Measurements from ENCODE around the gene C1orf35. TPM values are rescaled to one million over a fixed set of nuclear protein-coding genes. Genes with fewer than 3 reads are reported as not detected.

C1orf35 gene
- total and polyA plus RNA-seq, 2 of the 4 experiments (the other 2 are of a cell fraction), result 4.3 to 13.0 TPM

- H3K4ac ChIP-seq (ENCODE audit: low read depth, low read length), result no peak overlapping the region
- H3K56ac ChIP-seq (ENCODE audit: extremely low read depth, insufficient read depth, low read length), result no peak overlapping the region
- H4K5ac ChIP-seq (ENCODE audit: low read depth, low read length), result no peak overlapping the region
- H3K9me3 ChIP-seq (ENCODE audit: control insufficient read depth, insufficient read depth, low read length), result no peaks in the 10 kb centered on the region
- no TSS peak for BruUV-seq (replicated peaks)
- peaks cover under 1% of the 10 kb centered on the region; the same call in 1 of the 2 replicates for H3K36me3 ChIP-seq (ENCODE audit: control insufficient read depth, insufficient read depth, low read length)
- in situ Hi-C loops (cut with MboI; ENCODE audit: low sequenced_read_pairs), result no loop called here
- no peak overlapping the region for H3K18ac ChIP-seq (ENCODE audit: low read depth, low read length)
- no peak overlapping the region for H2BK15ac ChIP-seq (ENCODE audit: low read depth, low read length)
- no CpG with 5 or more reads among the region's 1 CpG for WGBS, 2 experiments (ENCODE audit: extremely low coverage in 2 of 2, insufficient read length in 1 of 2)
- no peak overlapping the region for H4K8ac ChIP-seq (ENCODE audit: low read depth in 2 of 2, low read length in 2 of 2)
- intact Hi-C loops (cut with micrococcal nuclease), result no loop called here
- POLR2A ChIA-PET (ENCODE audit: unreplicated experiment), result interaction anchor here (0.7 kb wide), 1 partner anchor 22 kb away, joined by 3 read pairs; no protein-coding TSS in a partner anchor
- H3K27me3 ChIP-seq (ENCODE audit: control insufficient read depth, insufficient read depth, low read length), result no peaks in the 10 kb centered on the region
- no peak overlapping the region for H3K9ac ChIP-seq (ENCODE audit: low read depth, low read length)
- CTCF ChIA-PET, result interaction anchor here (1.4 kb wide), 1 partner anchor 18 kb away, joined by 5 read pairs; no protein-coding TSS in a partner anchor
- no peak overlapping the region for H3K4me2 ChIP-seq (ENCODE audit: low read depth, low read length)
- no peaks in the 10 kb centered on the region for H3K9me1 ChIP-seq (ENCODE audit: insufficient read depth, low read length)
- ATAC-seq (ENCODE audit: low read depth) (no peak), DNase-seq (no peak)
- no peak overlapping the region for H2BK5ac ChIP-seq (ENCODE audit: low read depth, low read length, poor library complexity, severe bottlenecking)
- H3K14ac ChIP-seq (replicated peaks; ENCODE audit: low read depth, low read length), result no peak overlapping the region
- H3K79me1 ChIP-seq (ENCODE audit: low read depth in 1 of 2, low read length in 2 of 2), result peaks cover 11 to 30% of the 10 kb centered on the region in 2 experiments; a peak in 3 of 4 replicates
- no peak overlapping the region for H2BK120ac ChIP-seq (ENCODE audit: low read depth, low read length)
- no peak overlapping the region for H4K91ac ChIP-seq (ENCODE audit: insufficient read depth, low read depth, low read length)
- no peak overlapping the region for H3K23ac ChIP-seq (ENCODE audit: low read depth, low read length)
- no peak overlapping the region for H2BK20ac ChIP-seq (ENCODE audit: low read depth, low read length)
- dilution Hi-C loops (cut with HindIII; ENCODE audit: low sequenced_read_pairs, unreplicated experiment), result no loop called here
- no peak overlapping the region for H3K27ac ChIP-seq (ENCODE audit: insufficient read depth, low read length)
- peaks cover 3% of the 10 kb centered on the region for H3K4me1 ChIP-seq (ENCODE audit: control insufficient read depth, insufficient read depth, low read length)
- TF ChIP-seq POLR2A (IDR thresholded peaks at IDR 0.05; ENCODE audit: low read depth, low read length), result no peak
- no peak for TF ChIP-seq RCOR1 (IDR thresholded peaks at IDR 0.05; ENCODE audit: insufficient replicate concordance, low read length)
- no peak for TF ChIP-seq CTCF (conservative IDR thresholded peaks at IDR 0.05; ENCODE audit: low read depth, low read length)
- TF ChIP-seq USF2 (IDR thresholded peaks at IDR 0.05; ENCODE audit: low read depth, low read length), result no peak
- TF ChIP-seq RFX5 (IDR thresholded peaks at IDR 0.05; ENCODE audit: low read depth, low read length), result no peak
- no peak for TF ChIP-seq CEBPB (IDR thresholded peaks at IDR 0.05; ENCODE audit: low read depth, low read length)
- no peak for TF ChIP-seq MXI1 (IDR thresholded peaks at IDR 0.05; ENCODE audit: borderline replicate concordance, low read depth, low read length)
- no peak for TF ChIP-seq CHD1 (IDR thresholded peaks at IDR 0.05; ENCODE audit: low read depth, low read length)
- no peak for TF ChIP-seq RAD21 (IDR thresholded peaks at IDR 0.05; ENCODE audit: low read length)
- no peak for TF ChIP-seq BHLHE40 (IDR thresholded peaks at IDR 0.05; ENCODE audit: low read depth, low read length)
- TF ChIP-seq MAFK (IDR thresholded peaks at IDR 0.05; ENCODE audit: low read depth, low read length), result no peak
- TF ChIP-seq SMC3 (IDR thresholded peaks at IDR 0.05; ENCODE audit: low read depth, low read length), result no peak
- TF ChIP-seq ELK1 (IDR thresholded peaks at IDR 0.05; ENCODE audit: borderline replicate concordance, low read depth, low read length), result no peak
- TF ChIP-seq MAZ (IDR thresholded peaks at IDR 0.05; ENCODE audit: borderline replicate concordance, low read depth, low read length), result no peak
- no peak for TF ChIP-seq FOS (IDR thresholded peaks at IDR 0.05; ENCODE audit: low read depth, low read length)
- no peak for TF ChIP-seq NFE2L2 (IDR thresholded peaks at IDR 0.05; ENCODE audit: low read depth, low read length)
- no peak overlapping the region for H2AK5ac ChIP-seq (ENCODE audit: low read depth, low read length)
- no peak overlapping the region for H2AK9ac ChIP-seq (replicated peaks; ENCODE audit: low read depth, low read length, poor library complexity)
- H3K4me3 ChIP-seq (ENCODE audit: insufficient read depth, low read depth, low read length), result no peak overlapping the region
- H4K20me1 ChIP-seq (ENCODE audit: insufficient read depth, low read length), result no peaks in the 10 kb centered on the region
- no peak overlapping the region for H2AFZ ChIP-seq (replicated peaks; ENCODE audit: low read length, poor library complexity)
These were observed 9.5 kb upstream of the C1orf35 start for GRCh38 chr1:228112617-228113016.

Data from IMR-90 (cell line).